Measurements from ENCODE around the gene LYPD6B. TPM values are rescaled to one million over a fixed set of nuclear protein-coding genes. Genes with fewer than 3 reads are reported as not detected.

LYPD6B gene
- total RNA-seq, 1 experiment from 2014 or later, result 2.0 TPM

DNA sequence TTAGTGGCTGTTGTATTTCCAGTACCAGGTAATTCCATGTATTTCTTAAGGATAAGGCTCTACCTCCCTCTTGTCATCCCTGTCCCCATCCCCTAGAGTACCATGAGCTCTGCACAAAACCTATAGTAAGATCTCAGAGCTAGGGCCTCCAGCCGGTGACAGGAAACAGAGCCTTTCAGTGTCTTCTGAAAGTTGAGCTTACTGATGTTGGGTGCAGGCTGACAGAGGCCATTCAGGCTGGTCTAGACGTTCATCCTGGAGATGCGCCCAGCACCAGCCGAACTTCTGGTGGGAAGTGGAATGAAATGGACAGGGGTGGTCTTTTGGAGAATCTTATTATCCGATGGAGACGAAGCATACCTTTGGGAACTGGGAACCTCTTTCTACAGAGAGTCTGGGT is 16.7 kb upstream of the LYPD6B start:
- Histone ChIP-seq H3K27me3 (ENCODE audit: insufficient read depth, low read length) (no peaks in the 10 kb centered on the region), H3K23ac (ENCODE audit: insufficient read length, low read depth, low read length) (no peak overlapping the region), H3K79me2 (ENCODE audit: insufficient read depth, low read length) (no peaks in the 10 kb centered on the region), H3K14ac (ENCODE audit: insufficient read depth, low read length) (no peak overlapping the region), H3K4ac (ENCODE audit: low read depth, low read length) (no peak overlapping the region), H2BK120ac (ENCODE audit: low read depth, low read length, poor library complexity, severe bottlenecking) (no peak overlapping the region), H3K27ac (ENCODE audit: insufficient read length, low read depth, low read length) (no peak overlapping the region), H3K4me2 (ENCODE audit: insufficient read depth, insufficient read length, low read length) (no peak overlapping the region), H3K9me3 (ENCODE audit: control insufficient read depth, low read depth, low read length) (no peaks in the 10 kb centered on the region), H3K79me1 (ENCODE audit: insufficient read depth, low read depth, low read length, poor library complexity, severe bottlenecking) (no peaks in the 10 kb centered on the region), H2BK15ac (ENCODE audit: low read depth, low read length) (no peak overlapping the region), H4K8ac (replicated peaks; ENCODE audit: insufficient read length, low read depth, low read length) (no peak overlapping the region), H3K4me1 (ENCODE audit: insufficient read depth, low read length) (no peaks in the 10 kb centered on the region), H4K5ac (ENCODE audit: insufficient read length, low read depth, low read length) (no peak overlapping the region), H3T11ph (ENCODE audit: low read length) (no peak overlapping the region), H4K20me1 (ENCODE audit: control insufficient read depth, insufficient read depth, insufficient read length) (no peaks in the 10 kb centered on the region), H3K23me2 (ENCODE audit: insufficient read length, low read depth, low read length, poor library complexity, severe bottlenecking) (no peaks in the 10 kb centered on the region), H2AK5ac (ENCODE audit: insufficient read length, low read length) (no peak overlapping the region), H2BK20ac (ENCODE audit: low read depth, low read length, poor library complexity, severe bottlenecking) (no peak overlapping the region), H2BK5ac (ENCODE audit: insufficient read length, low read length) (no peak overlapping the region), H3K18ac (ENCODE audit: insufficient read length, low read depth, low read length) (no peak overlapping the region), H2AFZ (ENCODE audit: low read length) (no peak overlapping the region), H2BK12ac (ENCODE audit: insufficient read length, low read depth, low read length) (no peak overlapping the region), H3K56ac (ENCODE audit: insufficient read length, low read depth, low read length) (peak overlapping the region; percentile 2), H3K9ac (ENCODE audit: extremely low read depth, insufficient read length, low read length) (no peak overlapping the region), H4K91ac (ENCODE audit: insufficient read length, low read depth, low read length) (no peak overlapping the region)
- Mint-ChIP-seq H3K4me1 (peaks cover 6 to 10% of the 10 kb centered on the region in 2 experiments; a peak in 3 of 4 replicates), H3K9me3 (no peaks in the 10 kb centered on the region), H3K4me3 (no peak overlapping the region), H3K27ac (peak overlapping the region in 1 of 3 experiments; percentile 69; a peak in 2 of 7 replicates), H3K36me3 (ENCODE audit: insufficient read depth in 1 of 3, low read depth in 3 of 3) (peaks cover 0 to 25% (median 18%) of the 10 kb centered on the region in 3 experiments; a peak in 5 of 7 replicates), H3K27me3 (ENCODE audit: low read depth) (no peaks in the 10 kb centered on the region)
- TF ChIP-seq, protein P1, sequence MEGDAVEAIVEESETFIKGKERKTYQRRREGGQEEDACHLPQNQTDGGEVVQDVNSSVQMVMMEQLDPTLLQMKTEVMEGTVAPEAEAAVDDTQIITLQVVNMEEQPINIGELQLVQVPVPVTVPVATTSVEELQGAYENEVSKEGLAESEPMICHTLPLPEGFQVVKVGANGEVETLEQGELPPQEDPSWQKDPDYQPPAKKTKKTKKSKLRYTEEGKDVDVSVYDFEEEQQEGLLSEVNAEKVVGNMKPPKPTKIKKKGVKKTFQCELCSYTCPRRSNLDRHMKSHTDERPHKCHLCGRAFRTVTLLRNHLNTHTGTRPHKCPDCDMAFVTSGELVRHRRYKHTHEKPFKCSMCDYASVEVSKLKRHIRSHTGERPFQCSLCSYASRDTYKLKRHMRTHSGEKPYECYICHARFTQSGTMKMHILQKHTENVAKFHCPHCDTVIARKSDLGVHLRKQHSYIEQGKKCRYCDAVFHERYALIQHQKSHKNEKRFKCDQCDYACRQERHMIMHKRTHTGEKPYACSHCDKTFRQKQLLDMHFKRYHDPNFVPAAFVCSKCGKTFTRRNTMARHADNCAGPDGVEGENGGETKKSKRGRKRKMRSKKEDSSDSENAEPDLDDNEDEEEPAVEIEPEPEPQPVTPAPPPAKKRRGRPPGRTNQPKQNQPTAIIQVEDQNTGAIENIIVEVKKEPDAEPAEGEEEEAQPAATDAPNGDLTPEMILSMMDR (conservative IDR thresholded peaks at IDR 0.05), result no peak
- DNase-seq, result no peak
- no CpG with 5 or more reads among the region's 6 CpGs for WGBS (ENCODE audit: extremely low coverage, insufficient read length, low lambda C conversion rate)

All from H9 (cell line).